PC-3 (cell line): ENCODE measurements around the gene PHKG1. TPM values are rescaled to one million over a fixed set of nuclear protein-coding genes. Genes with fewer than 3 reads are reported as not detected.

ENCODE experiments used
- ATAC-seq: fragments of 200-7000 bp; cut with Tn5 transposase; 2 replicates; pipeline ENCODE4 v1.9.1; 2020; ENCODE audit warnings: mild to moderate bottlenecking, moderate library complexity
- BruUV-seq: library from RNA; stranded (reverse); fragments of 400-500 nt; replicated peaks from 2 replicates; lab custom pipeline; 2021; lab: Mats Ljungman, UMichigan
- CTCF ChIA-PET: fragments of 300-600 bp; sonication (Branson Sonifier 250); formaldehyde crosslinking; loops from one replicate; lab custom pipeline; 2022; ENCODE audit warnings: antibody characterized with exemption; lab: Charles Lee
- POLR2A ChIA-PET: fragments of 300-600 bp; sonication (Branson Sonifier 250); formaldehyde crosslinking; loops from one replicate; lab custom pipeline; 2022; ENCODE audit warnings: antibody characterized with exemption; ENCODE audit not compliant: unreplicated experiment; lab: Charles Lee
- DNase-seq: peaks from one replicate; pipeline ENCODE4 v3.0.0-alpha.2; 2015
- H2AFZ ChIP-seq: fragments of 300-600 bp; sonication (generic); 2 replicates; pipeline ENCODE4 v1.6.0; 2016; ENCODE audit warnings: antibody characterized with exemption, low read length
- H3F3A ChIP-seq: fragments of 300-600 bp; sonication (generic); one replicate; pipeline ENCODE4 v1.6.0; 2017; ENCODE audit warnings: antibody characterized with exemption, low read length, control low read depth, mild to moderate bottlenecking; ENCODE audit not compliant: unreplicated experiment
- H3K27ac ChIP-seq: fragments of 300-600 bp; sonication (generic); 2 replicates; pipeline ENCODE4 v1.5.1; 2016; ENCODE audit warnings: mild to moderate bottlenecking, low read length
- H3K27me3 ChIP-seq: fragments of 300-600 bp; sonication (generic); 2 replicates; pipeline ENCODE4 v1.6.1; 2016; ENCODE audit warnings: low read length, mixed read lengths
- H3K36me3 ChIP-seq: fragments of 300-600 bp; sonication (generic); 2 replicates; pipeline ENCODE4 v1.6.1; 2016; ENCODE audit warnings: low read depth, mixed run types, low read length, mixed read lengths
- H3K4me1 ChIP-seq: fragments of 300-600 bp; sonication (generic); 2 replicates; pipeline ENCODE4 v1.5.1; 2016; ENCODE audit warnings: low read length; ENCODE audit not compliant: insufficient read depth
- H3K4me2 ChIP-seq: fragments of 300-600 bp; sonication (generic); 2 replicates; pipeline ENCODE4 v1.6.0; 2016; ENCODE audit warnings: low read length
- H3K4me3 ChIP-seq: fragments of 300-600 bp; sonication (generic); 2 replicates; pipeline ENCODE4 v1.5.1; 2016; ENCODE audit warnings: mild to moderate bottlenecking, low read length, mixed read lengths
- H3K79me2 ChIP-seq: fragments of 300-600 bp; sonication (generic); 2 replicates; pipeline ENCODE4 v1.6.1; 2017; ENCODE audit warnings: low read length, mixed read lengths
- H3K9ac ChIP-seq: fragments of 300-600 bp; sonication (generic); 2 replicates; pipeline ENCODE4 v1.6.0; 2016; ENCODE audit warnings: mild to moderate bottlenecking, low read length
- H3K9me2 ChIP-seq: fragments of 300-600 bp; sonication (generic); replicated peaks from 2 replicates; pipeline ENCODE4 v1.6.1; 2016; ENCODE audit warnings: mixed run types, low read length, mixed read lengths
- H3K9me3 ChIP-seq: fragments of 300-600 bp; sonication (generic); 2 replicates; pipeline ENCODE4 v1.6.1; 2016; ENCODE audit warnings: low read length, mixed read lengths
- H4K20me1 ChIP-seq: fragments of 300-600 bp; sonication (generic); 2 replicates; pipeline ENCODE4 v1.6.1; 2016; ENCODE audit warnings: low read length, mixed read lengths
- CTCF ChIP-seq: fragments of 300-600 bp; sonication (generic); conservative IDR thresholded peaks from 2 replicates; pipeline ENCODE4 v1.5.1; 2017; ENCODE audit warnings: antibody characterized with exemption, low read depth, mild to moderate bottlenecking, low read length
- EZH2 ChIP-seq: fragments of 300-600 bp; sonication (generic); IDR thresholded peaks from one replicate; pipeline ENCODE4 v1.6.1; 2017; ENCODE audit warnings: antibody characterized with exemption, mild to moderate bottlenecking, low read length; ENCODE audit not compliant: unreplicated experiment
- EZH2phosphoT487 ChIP-seq: fragments of 300-600 bp; sonication (generic); IDR thresholded peaks from 2 replicates; pipeline ENCODE4 v1.6.1; 2018; ENCODE audit warnings: mild to moderate bottlenecking, antibody characterized with exemption, low read length, borderline replicate concordance
- intact Hi-C: fragments of 100-400 bp; cut with micrococcal nuclease; formaldehyde crosslinking; loops from 2 replicates; pipeline ENCODE4 v1.9.0; 2023
- total RNA-seq: library from RNA; depleted of rRNA; stranded (reverse); fragments of >200 nt; gene quantifications from 2 replicates; pipeline ENCODE4 v1.2.3, GENCODE V29; 2014

The PHKG1 gene
- total RNA-seq, 1 experiment from 2014 or later = 1.3 TPM

- intact Hi-C loops = no loop called here
Measured at GRCh38 chr7:56125831-56126230, 33.1 kb upstream of the PHKG1 start.

GRCh38 chr7:56124981-56125380, 32.2 kb upstream of the PHKG1 start:
- no peak overlapping the region for H3K4me3 ChIP-seq
- ATAC-seq (no peak), DNase-seq (no peak)
- no TSS peak for BruUV-seq
- no peaks in the 10 kb centered on the region for H3K9me2 ChIP-seq
- no peaks in the 10 kb centered on the region for H3F3A ChIP-seq
- H2AFZ ChIP-seq = no peak overlapping the region
- no peaks in the 10 kb centered on the region for H3K36me3 ChIP-seq
- H3K9ac ChIP-seq = no peak overlapping the region
- no peaks in the 10 kb centered on the region for H4K20me1 ChIP-seq
- POLR2A ChIA-PET = no interaction called here
- intact Hi-C loops = no loop called here
- no peaks in the 10 kb centered on the region for H3K9me3 ChIP-seq
- no peaks in the 10 kb centered on the region for H3K4me1 ChIP-seq
- CTCF ChIA-PET = no interaction called here
- H3K27me3 ChIP-seq = no peaks in the 10 kb centered on the region
- no peaks in the 10 kb centered on the region for H3K79me2 ChIP-seq
- no peak overlapping the region for H3K4me2 ChIP-seq
- TF ChIP-seq EZH2phosphoT487 (no peak), CTCF (no peak), EZH2 (no peak)
- H3K27ac ChIP-seq = no peak overlapping the region

More at GRCh38 chr7:56125831-56126230, 33.1 kb upstream of the PHKG1 start:
- no peak overlapping the region for H3K9ac ChIP-seq
- no peaks in the 10 kb centered on the region for H3K36me3 ChIP-seq
- no TSS peak for BruUV-seq
- POLR2A ChIA-PET = no interaction called here
- H3F3A ChIP-seq = no peaks in the 10 kb centered on the region
- no peaks in the 10 kb centered on the region for H3K9me3 ChIP-seq
- H3K4me2 ChIP-seq = 0 out of 2 replicates have a peak overlapping the region, but pooled peaks have one; percentile 25
- ATAC-seq (no peak), DNase-seq (no peak)
- no peaks in the 10 kb centered on the region for H3K27me3 ChIP-seq
- H2AFZ ChIP-seq = peak overlapping the region; percentile 35; the same call in 1 of the 2 replicates
- no peak overlapping the region for H3K27ac ChIP-seq
- CTCF ChIA-PET = no interaction called here
- no peak overlapping the region for H3K4me3 ChIP-seq
- H3K9me2 ChIP-seq = no peaks in the 10 kb centered on the region
- no peaks in the 10 kb centered on the region for H4K20me1 ChIP-seq
- no peaks in the 10 kb centered on the region for H3K4me1 ChIP-seq
- no peaks in the 10 kb centered on the region for H3K79me2 ChIP-seq
- no peak for TF ChIP-seq EZH2
- TF ChIP-seq EZH2phosphoT487 = no peak
- TF ChIP-seq CTCF = no peak

GRCh38 chr7:56121440-56121839, 28.7 kb upstream of the PHKG1 start:
- H3K4me1 ChIP-seq = no peaks in the 10 kb centered on the region
- BruUV-seq = no TSS peak
- ChIA-PET POLR2A (no interaction called here), CTCF (no interaction called here)
- H3K9me2 ChIP-seq = no peaks in the 10 kb centered on the region
- H3K36me3 ChIP-seq = no peaks in the 10 kb centered on the region
- no peak for TF ChIP-seq CTCF
- TF ChIP-seq EZH2phosphoT487 = no peak
- no peak for TF ChIP-seq EZH2
- intact Hi-C loops = no loop called here
- H3K27me3 ChIP-seq = no peaks in the 10 kb centered on the region
- no peak overlapping the region for H3K27ac ChIP-seq
- no peak for ATAC-seq
- no peaks in the 10 kb centered on the region for H3K9me3 ChIP-seq
- H3K4me3 ChIP-seq = no peak overlapping the region
- no peaks in the 10 kb centered on the region for H3K79me2 ChIP-seq
- H4K20me1 ChIP-seq = no peaks in the 10 kb centered on the region
- H3K9ac ChIP-seq = no peak overlapping the region
- no peak overlapping the region for H3K4me2 ChIP-seq
- DNase-seq = no peak
- H3F3A ChIP-seq = no peaks in the 10 kb centered on the region
- H2AFZ ChIP-seq = no peak overlapping the region
